GM21528 (cell line): Measurements from ENCODE around the gene ADAM12.
"Not testable (repeated sequence)": the region's sequence is repeated elsewhere in the genome, so short reads cannot be mapped to it uniquely, and the experiment has no call there.

Source experiments
- ATAC-seq: cut with Tn5 transposase; IDR thresholded peaks from one replicate; pipeline ENCODE4 v1.9.1; 2021; ENCODE audit warnings: mild to moderate bottlenecking, moderate library complexity; ENCODE audit not compliant: unreplicated experiment, low FRiP score

ADAM12 gene

DNA sequence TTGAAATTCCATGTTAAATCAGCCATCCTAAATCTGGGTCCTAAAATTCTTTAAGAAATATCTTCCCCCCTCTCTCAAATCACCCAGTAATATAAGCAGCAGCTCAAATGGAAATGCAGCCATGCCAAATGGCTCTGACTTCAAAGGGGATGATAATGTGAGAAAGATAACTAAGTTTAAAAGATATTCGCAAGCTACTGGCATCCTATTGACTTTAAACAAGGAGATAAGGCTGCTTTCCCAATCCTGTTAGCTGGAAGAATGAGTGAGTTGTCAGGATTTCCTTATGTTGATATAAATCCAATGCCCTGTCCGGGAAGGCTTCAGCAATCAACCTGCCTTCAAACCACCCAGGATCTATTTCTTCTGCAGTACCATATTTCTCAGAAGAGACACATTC is 320.0 kb downstream of the ADAM12 start:
- ATAC-seq, result no peak

DNA sequence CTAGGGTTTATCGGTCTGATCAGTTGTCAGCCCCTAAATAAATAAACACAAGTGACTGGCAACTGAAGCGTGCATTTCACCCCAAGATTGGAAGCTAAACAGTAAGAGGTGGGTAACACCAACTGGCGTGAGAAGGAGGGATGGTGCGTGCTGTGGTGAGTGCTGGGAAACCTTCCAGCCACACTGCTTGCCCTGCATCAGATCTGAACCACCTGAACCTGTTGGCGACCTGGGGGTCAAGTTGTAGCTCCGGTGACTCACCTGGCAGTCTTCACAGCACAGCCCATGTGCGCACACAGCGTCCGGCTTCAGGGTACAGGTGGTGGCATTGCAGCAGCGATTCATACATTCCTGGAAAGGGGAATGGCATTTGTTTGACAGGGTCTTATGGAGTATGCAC is 321.8 kb downstream of the ADAM12 start:
- ATAC-seq, result no peak

DNA sequence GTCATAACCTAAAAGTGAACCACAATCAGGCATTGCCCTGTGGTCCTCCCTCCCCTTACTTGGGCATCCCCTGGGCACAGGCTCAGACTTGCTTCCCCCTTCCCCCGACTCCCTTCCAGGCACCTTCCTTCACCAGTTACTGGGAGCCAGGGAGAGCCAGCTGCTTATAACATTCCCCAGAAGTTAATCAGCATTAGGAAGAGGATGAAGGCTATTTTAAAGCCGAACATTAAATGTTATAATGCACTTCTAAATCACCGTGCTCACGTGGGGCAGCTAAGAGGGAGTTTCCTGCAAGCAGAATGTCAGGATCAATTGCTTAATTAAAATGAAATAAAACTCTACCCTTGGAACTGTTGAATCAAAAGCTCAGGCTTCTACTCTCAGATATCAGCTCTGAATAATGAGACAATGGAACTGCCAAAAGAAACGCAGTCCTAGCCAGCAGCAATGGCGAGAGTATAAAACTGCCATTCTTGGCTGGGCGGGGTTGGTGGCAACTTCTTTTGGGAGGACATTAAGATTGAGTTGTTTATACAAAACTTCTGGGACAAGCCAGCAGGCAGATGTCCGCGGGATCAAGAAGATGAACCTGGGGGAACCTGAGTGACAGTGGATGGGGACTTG is 322.4 kb downstream of the ADAM12 start:
- no peak for ATAC-seq

DNA sequence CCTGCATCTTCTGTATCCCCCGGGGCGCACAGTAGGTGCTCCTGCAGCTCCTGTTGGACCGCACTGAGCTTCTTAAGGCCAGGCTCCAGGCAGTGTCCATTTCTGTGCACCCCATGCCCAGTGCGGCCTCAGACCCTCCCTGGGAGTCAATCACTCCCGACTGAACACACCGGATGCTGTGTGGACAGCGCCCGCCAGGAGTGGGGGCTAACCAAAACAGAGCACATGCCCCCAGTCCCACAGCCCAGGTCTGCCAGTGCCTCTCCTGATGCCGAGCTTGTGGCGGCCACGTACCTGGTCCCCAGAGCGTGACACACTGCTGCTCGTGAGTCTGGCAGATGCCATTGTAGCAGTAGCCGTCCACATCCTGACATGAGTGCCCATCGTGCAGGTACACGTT is 323.8 kb downstream of the ADAM12 start:
- no peak for ATAC-seq

DNA sequence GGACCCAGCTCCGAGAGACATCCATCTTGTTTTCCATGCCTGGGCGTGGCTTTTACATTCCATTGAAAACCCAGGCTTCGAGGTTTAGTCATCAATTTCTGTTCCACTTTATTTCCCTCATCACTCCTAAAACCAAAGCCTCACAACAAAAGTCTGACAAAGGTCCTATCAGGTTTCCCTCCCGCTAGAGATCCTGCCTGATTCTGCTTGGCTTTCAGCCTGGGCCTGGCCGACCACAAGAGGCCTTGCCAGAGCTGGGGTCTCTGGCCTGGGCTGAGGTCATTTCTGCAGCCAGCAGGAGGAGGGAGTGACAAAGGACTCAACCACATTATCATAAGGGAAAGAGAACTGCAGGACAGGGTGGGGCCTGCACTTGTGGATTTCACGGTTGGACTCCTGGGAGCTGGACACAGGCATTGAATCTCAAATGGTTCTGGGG is 324.9 kb downstream of the ADAM12 start:
- no peak for ATAC-seq

DNA sequence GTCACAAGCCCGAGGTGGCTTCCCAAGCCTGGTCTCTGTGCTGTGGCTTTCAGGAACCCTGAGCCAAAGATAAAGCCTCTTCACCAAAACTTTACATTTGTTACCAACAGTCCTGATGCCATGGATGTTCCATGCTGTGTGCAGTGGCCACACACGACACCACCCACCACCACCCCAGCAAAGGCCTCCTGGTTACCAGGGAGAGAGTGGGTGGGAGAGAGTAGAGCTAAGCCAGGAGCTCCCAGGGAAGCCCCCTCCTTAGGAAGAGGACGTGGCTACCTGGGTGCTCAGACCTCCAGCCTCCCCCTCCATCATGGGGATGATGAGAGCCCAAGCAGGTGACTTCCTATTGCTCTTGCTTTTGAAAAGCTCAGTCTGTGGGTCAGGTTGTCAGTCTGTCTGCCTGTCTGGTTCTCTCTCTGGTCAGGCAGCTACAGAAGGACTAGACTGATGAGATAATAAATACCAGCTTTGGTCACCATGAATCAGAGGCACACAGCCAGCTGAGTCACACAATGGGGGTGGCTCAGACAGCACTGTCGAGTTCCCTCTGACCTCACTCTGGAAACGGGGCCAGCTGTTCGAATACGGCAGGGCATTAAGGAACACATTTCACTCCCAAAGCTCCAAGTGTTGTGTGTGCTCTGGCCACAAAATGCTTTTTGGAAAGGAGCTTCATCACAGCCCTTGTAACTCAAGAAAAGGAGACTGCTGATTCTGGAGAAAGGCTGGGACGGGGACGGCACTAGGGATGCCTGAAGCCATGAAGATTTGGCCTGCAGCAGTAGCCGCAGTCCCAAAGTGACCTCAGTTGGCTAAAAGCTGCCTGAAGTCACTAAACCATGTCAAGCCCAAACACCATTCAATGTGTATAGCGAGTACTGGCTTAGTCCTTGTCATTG is 325.9 kb downstream of the ADAM12 start:
- ATAC-seq, result no peak

- no peak for ATAC-seq
Measured at GRCh38 chr10:126061526-126061925, 326.8 kb downstream of the ADAM12 start.

- ATAC-seq, result no peak
Measured at GRCh38 chr10:126060261-126060931, 327.9 kb downstream of the ADAM12 start.

- no peak for ATAC-seq
Measured at GRCh38 chr10:126059076-126059826, 329.0 kb downstream of the ADAM12 start.

- ATAC-seq, result no peak
Measured at GRCh38 chr10:126058507-126058906, 329.8 kb downstream of the ADAM12 start.

GRCh38 chr10:126058104-126058503 is 330.2 kb downstream of the ADAM12 start:
- ATAC-seq, result no peak

DNA sequence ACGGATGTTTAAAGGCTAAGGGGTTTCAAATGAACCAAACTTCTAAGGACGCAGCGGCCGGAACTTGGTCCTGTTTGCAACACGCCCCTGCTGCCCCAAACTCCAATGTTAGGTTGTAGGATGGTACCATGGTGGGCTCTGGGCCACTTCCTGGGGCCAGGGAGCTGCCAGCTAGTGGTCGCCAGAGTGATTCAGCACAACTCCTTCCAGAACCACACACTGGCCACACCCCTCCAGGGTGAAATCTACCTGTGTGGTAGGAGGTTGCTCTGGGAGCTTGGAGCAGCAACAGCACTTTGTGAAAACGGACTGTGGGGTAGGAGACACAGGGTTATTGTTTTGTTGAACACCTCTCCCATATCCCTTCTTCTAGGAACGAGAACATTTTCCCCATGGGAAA is 330.8 kb downstream of the ADAM12 start:
- ATAC-seq, result no peak

DNA sequence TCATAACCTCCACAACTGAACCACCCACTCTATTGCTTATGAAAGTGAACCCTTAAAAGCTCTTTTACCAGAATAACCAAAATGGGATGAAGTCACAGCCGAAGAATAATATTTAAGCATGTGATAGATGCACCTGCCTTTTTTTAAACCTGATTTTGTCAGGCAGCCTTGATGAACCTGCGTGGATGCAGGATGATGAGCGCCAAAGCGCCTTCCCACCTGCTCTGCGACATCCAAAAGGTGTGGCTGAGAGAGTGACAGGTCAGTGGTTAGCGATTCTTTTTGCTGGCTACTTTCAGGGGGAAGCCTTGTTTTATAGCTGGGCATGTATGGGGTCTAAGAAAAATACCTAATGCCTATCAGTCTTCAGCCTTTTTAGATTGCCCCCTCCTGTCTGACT is 334.1 kb downstream of the ADAM12 start:
- no peak for ATAC-seq

DNA sequence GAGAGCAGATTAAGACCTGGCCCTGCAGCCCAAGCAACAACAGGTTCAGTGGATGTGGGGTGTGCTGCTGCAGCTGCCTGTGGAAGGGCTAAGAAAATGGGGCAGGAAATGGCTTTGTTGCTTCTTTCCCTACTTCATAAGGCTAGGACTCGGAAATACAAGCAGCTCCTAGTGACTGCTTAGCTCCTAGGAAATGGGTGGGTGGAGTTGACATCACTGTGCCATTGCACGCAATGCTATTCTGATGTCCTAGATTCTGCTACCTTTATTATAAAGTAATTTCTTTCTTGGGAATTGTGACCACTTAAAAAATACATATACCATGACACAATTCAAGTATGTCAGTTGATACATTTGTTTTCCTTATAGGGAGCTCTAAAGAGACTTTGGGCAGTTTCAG is 336.1 kb downstream of the ADAM12 start:
- no peak for ATAC-seq

GRCh38 chr10:126049759-126050700 is 338.2 kb downstream of the ADAM12 start:
- ATAC-seq, result no peak

- ATAC-seq, result not testable (repeated sequence)
Measured at GRCh38 chr10:126047749-126048148, 340.5 kb downstream of the ADAM12 start.

DNA sequence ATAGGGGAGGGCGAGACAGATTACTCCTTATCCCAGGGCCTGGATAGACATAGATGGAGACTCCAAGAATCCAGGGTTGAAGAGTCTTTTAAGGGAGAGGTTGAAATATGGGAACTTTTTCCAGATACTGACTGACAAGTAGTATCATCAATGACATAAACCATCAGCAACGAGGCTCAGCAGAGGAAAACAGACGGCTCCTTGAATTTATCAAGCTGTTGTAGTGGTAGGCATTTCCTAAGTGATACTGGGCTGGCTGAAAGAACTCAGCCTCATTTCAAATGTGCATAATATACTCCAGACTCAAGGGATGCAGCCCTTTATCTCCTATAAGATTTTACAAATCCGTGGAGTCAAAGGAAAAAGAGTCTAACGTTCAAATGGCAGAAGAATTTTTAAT is 341.4 kb downstream of the ADAM12 start:
- ATAC-seq, result no peak

- ATAC-seq, result no peak
Measured at GRCh38 chr10:126045861-126046260, 342.4 kb downstream of the ADAM12 start.

GRCh38 chr10:126043389-126043788 is 344.9 kb downstream of the ADAM12 start:
- ATAC-seq, result no peak

GRCh38 chr10:126042906-126043305 is 345.4 kb downstream of the ADAM12 start:
- no peak for ATAC-seq
